HFFc6 (cell line): ENCODE measurements around the gene FHIT. TPM values are rescaled to one million over a fixed set of nuclear protein-coding genes. Genes with fewer than 3 reads are reported as not detected.

ENCODE experiments used
- DNase-seq: peaks from one replicate; pipeline ENCODE4 v3.0.0-alpha.2; 2018
- H3K27ac Mint-ChIP-seq: 2 replicates; pipeline ENCODE4 v1.8.0; 2020; ENCODE audit warnings: mild to moderate bottlenecking, mixed read lengths
- H3K27me3 Mint-ChIP-seq: 2 replicates; pipeline ENCODE4 v1.8.0; 2021; ENCODE audit warnings: mild to moderate bottlenecking, moderate library complexity, mixed read lengths; ENCODE audit not compliant: insufficient read depth
- H3K36me3 Mint-ChIP-seq: 2 replicates; pipeline ENCODE4 v1.8.0; 2021; ENCODE audit warnings: low read depth, mixed read lengths
- H3K4me1 Mint-ChIP-seq: 2 replicates; pipeline ENCODE4 v1.8.0; 2020; ENCODE audit warnings: low read depth, mixed read lengths
- H3K4me3 Mint-ChIP-seq: 2 replicates; pipeline ENCODE4 v1.8.0; 2020; ENCODE audit warnings: mild to moderate bottlenecking, moderate library complexity, mixed read lengths
- H3K9me3 Mint-ChIP-seq: 2 replicates; pipeline ENCODE4 v1.8.0; 2020; ENCODE audit warnings: mild to moderate bottlenecking, mixed read lengths
- CTCF ChIP-seq: fragments of 200-600 bp; sonication (generic); IDR thresholded peaks from 2 replicates; pipeline ENCODE4 v1.5.0; 2021; ENCODE audit warnings: antibody characterized with exemption, mild to moderate bottlenecking
- total RNA-seq, 6 experiments: library from RNA; stranded (reverse); fragmentation: NEBNext Ultra II Directional; extraction: Animal tissue kit (Norgen Biotek cat#: 25700); gene quantifications; 2 replicates in 1 of 6; 3 replicates in 5 of 6; pipeline ENCODE4 v1.2.3, GENCODE V29; 2021

FHIT gene
- total RNA-seq, 6 experiments from 2014 or later: 0.33 to 0.38 TPM; not detected in 4

GRCh38 chr3:61152071-61152470 is 99.2 kb downstream of the FHIT start:
- no peak overlapping the region for H3K4me3 Mint-ChIP-seq
- no peaks in the 10 kb centered on the region for H3K36me3 Mint-ChIP-seq
- H3K9me3 Mint-ChIP-seq: peaks cover 27% of the 10 kb centered on the region
- no peak for DNase-seq
- no peaks in the 10 kb centered on the region for H3K27me3 Mint-ChIP-seq
- no peaks in the 10 kb centered on the region for H3K4me1 Mint-ChIP-seq
- TF ChIP-seq CTCF: no peak
- H3K27ac Mint-ChIP-seq: no peak overlapping the region

- H3K27me3 Mint-ChIP-seq: no peaks in the 10 kb centered on the region
- no peaks in the 10 kb centered on the region for H3K4me1 Mint-ChIP-seq
- no peak overlapping the region for H3K4me3 Mint-ChIP-seq
- H3K36me3 Mint-ChIP-seq: no peaks in the 10 kb centered on the region
- TF ChIP-seq CTCF: no peak
- no peak for DNase-seq
- no peak overlapping the region for H3K27ac Mint-ChIP-seq
- peaks cover 18% of the 10 kb centered on the region for H3K9me3 Mint-ChIP-seq
Measured at GRCh38 chr3:61149236-61149635, 102.0 kb downstream of the FHIT start.

- peaks cover 11% of the 10 kb centered on the region for H3K9me3 Mint-ChIP-seq
- H3K36me3 Mint-ChIP-seq: no peaks in the 10 kb centered on the region
- no peaks in the 10 kb centered on the region for H3K4me1 Mint-ChIP-seq
- no peaks in the 10 kb centered on the region for H3K27me3 Mint-ChIP-seq
- DNase-seq: no peak
- H3K27ac Mint-ChIP-seq: no peak overlapping the region
- no peak for TF ChIP-seq CTCF
- no peak overlapping the region for H3K4me3 Mint-ChIP-seq
Measured at GRCh38 chr3:61146010-61146890, 105.0 kb downstream of the FHIT start.

- no peaks in the 10 kb centered on the region for H3K4me1 Mint-ChIP-seq
Measured at GRCh38 chr3:61141697-61142096, 109.6 kb downstream of the FHIT start.

GRCh38 chr3:61141227-61141626 is 110.0 kb downstream of the FHIT start:
- DNase-seq: no peak
- H3K27me3 Mint-ChIP-seq: no peaks in the 10 kb centered on the region
- H3K36me3 Mint-ChIP-seq: no peaks in the 10 kb centered on the region
- H3K4me1 Mint-ChIP-seq: no peaks in the 10 kb centered on the region
- peaks cover 11% of the 10 kb centered on the region for H3K9me3 Mint-ChIP-seq
- H3K4me3 Mint-ChIP-seq: no peak overlapping the region
- no peak for TF ChIP-seq CTCF
- H3K27ac Mint-ChIP-seq: no peak overlapping the region

More at GRCh38 chr3:61141697-61142096, 109.6 kb downstream of the FHIT start:
- H3K27me3 Mint-ChIP-seq: no peaks in the 10 kb centered on the region
- DNase-seq: no peak
- H3K27ac Mint-ChIP-seq: no peak overlapping the region
- H3K9me3 Mint-ChIP-seq: peaks cover 11% of the 10 kb centered on the region
- no peak for TF ChIP-seq CTCF
- no peak overlapping the region for H3K4me3 Mint-ChIP-seq
- H3K36me3 Mint-ChIP-seq: no peaks in the 10 kb centered on the region
